Measurements from ENCODE around the gene KLHL20.

DNA sequence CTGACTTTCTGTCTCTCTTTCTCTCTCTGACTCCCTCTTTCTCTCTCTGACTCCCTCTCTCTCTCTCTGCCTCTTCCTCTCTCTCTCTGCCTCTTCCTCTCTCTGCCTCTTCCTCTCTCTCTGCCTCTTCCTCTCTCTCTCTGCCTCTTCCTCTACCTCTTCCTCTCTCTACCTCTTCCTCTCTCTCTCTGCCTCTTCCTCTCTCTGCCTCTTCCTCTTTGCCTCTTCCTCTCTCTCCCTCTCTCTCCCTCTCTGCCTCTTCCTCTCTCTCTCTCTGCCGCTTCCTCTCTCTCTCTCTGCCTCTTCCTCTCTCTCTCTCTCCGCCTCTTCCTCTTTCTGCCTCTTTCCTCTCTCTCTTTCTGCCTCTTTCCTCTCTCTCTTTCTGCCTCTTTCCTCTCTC is 26.5 kb upstream of the KLHL20 start:
- TF ChIP-seq POLR2A (IDR thresholded peaks at IDR 0.05; ENCODE audit: low read length): no peak
- no peak for TF ChIP-seq GATA1 (IDR thresholded peaks at IDR 0.05; ENCODE audit: low read depth, low read length)
